Adipocyte (in vitro differentiated cells): ENCODE results near the gene SEC24B.
"Not testable (repeated sequence)": the region's sequence is repeated elsewhere in the genome, so short reads cannot be mapped to it uniquely, and the experiment has no call there.

Experiments used
- DNase-seq: peaks from one replicate; pipeline ENCODE4 v3.0.0-alpha.2; 2015; ENCODE audit warnings: low read depth
- H3K27me3 ChIP-seq: replicated peaks from 2 replicates; pipeline ENCODE4 v1.7.0; 2013; ENCODE audit warnings: mild to moderate bottlenecking, low read length, moderate library complexity; ENCODE audit not compliant: control insufficient read depth, insufficient read depth
- H3K36me3 ChIP-seq: 2 replicates; pipeline ENCODE4 v1.7.0; 2013; ENCODE audit warnings: low read length, mild to moderate bottlenecking, moderate library complexity; ENCODE audit not compliant: control insufficient read depth, insufficient read depth, severe bottlenecking
- H3K4me1 ChIP-seq: 2 replicates; pipeline ENCODE4 v1.7.0; 2013; ENCODE audit warnings: mild to moderate bottlenecking, low read length, moderate library complexity; ENCODE audit not compliant: control insufficient read depth, insufficient read depth
- H3K4me3 ChIP-seq: 2 replicates; pipeline ENCODE4 v1.7.0; 2013; ENCODE audit warnings: mild to moderate bottlenecking, low read length, moderate library complexity
- H3K9ac ChIP-seq: 2 replicates; pipeline ENCODE4 v1.7.0; 2013; ENCODE audit warnings: mild to moderate bottlenecking, low read length, moderate library complexity
- H3K9me3 ChIP-seq: 2 replicates; pipeline ENCODE4 v1.7.0; 2013; ENCODE audit warnings: mild to moderate bottlenecking, low read length, moderate library complexity; ENCODE audit not compliant: control insufficient read depth

The SEC24B gene

GRCh38 chr4:109510687-109511086, 77.1 kb downstream of the SEC24B start:
- H3K27me3 ChIP-seq, result no peaks in the 10 kb centered on the region
- no peaks in the 10 kb centered on the region for H3K9me3 ChIP-seq
- no peak overlapping the region for H3K4me3 ChIP-seq
- H3K36me3 ChIP-seq, result peaks cover 78% of the 10 kb centered on the region
- H3K9ac ChIP-seq, result no peak overlapping the region
- H3K4me1 ChIP-seq, result no peaks in the 10 kb centered on the region
- no peak for DNase-seq

- H3K36me3 ChIP-seq, result peaks cover 78% of the 10 kb centered on the region
- H3K9me3 ChIP-seq, result no peaks in the 10 kb centered on the region
- H3K4me1 ChIP-seq, result no peaks in the 10 kb centered on the region
- DNase-seq, result peak; percentile 5
- H3K4me3 ChIP-seq, result no peak overlapping the region
- H3K9ac ChIP-seq, result no peak overlapping the region
- H3K27me3 ChIP-seq, result no peaks in the 10 kb centered on the region
Observed at GRCh38 chr4:109511414-109511813, 77.8 kb downstream of the SEC24B start.

DNA sequence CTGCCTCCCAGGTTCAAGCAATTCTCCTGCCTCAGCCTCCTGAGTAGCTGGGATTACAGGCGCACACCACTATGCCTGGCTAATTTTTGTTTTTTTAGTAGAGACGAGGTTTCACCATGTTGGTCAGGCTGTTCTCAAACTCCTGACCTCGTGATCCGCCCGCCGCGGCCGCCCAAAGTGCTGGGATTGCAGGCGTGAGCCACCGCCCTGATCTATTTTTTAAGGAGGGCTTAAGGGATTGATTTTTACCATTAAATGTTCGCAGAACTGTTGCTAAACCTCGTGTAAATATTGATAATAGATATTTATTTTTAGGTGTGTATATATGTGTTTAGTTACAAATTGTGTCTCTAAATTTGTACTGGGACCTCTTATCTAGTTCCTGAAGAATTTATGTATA, 79.8 kb downstream of the SEC24B start:
- DNase-seq, H3K9me3 ChIP-seq, H3K4me3 ChIP-seq, H3K27me3 ChIP-seq, H3K9ac ChIP-seq, H3K4me1 ChIP-seq: not testable (repeated sequence)
- peaks cover 81% of the 10 kb centered on the region for H3K36me3 ChIP-seq

DNA sequence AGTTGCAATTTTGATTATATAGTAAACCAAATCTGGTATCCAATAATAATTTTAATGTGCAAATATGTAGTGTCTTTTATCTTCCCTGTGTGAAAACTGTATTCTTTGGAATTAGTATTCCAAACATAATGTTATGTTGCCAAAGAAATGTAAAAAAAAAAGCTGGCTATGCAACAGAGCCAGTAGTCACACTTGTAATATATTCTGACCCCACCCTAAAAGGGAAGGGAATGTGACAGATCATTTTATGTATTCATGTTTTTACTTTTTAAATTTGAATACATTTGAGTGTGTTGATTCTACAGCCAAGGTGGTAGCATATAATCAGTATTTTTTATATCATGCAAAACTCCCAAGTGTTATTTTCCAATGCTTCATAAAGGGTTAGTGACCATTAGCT, 98.6 kb downstream of the SEC24B start:
- peaks cover 85% of the 10 kb centered on the region for H3K36me3 ChIP-seq
- H3K9ac ChIP-seq, result no peak overlapping the region
- no peaks in the 10 kb centered on the region for H3K9me3 ChIP-seq
- H3K4me1 ChIP-seq, result no peaks in the 10 kb centered on the region
- no peaks in the 10 kb centered on the region for H3K27me3 ChIP-seq
- no peak for DNase-seq
- no peak overlapping the region for H3K4me3 ChIP-seq

- no peak for DNase-seq
- H3K27me3 ChIP-seq, result no peaks in the 10 kb centered on the region
- no peaks in the 10 kb centered on the region for H3K9me3 ChIP-seq
- H3K36me3 ChIP-seq, result peaks cover 53% of the 10 kb centered on the region
- no peaks in the 10 kb centered on the region for H3K4me1 ChIP-seq
- no peak overlapping the region for H3K4me3 ChIP-seq
- no peak overlapping the region for H3K9ac ChIP-seq
Observed at GRCh38 chr4:109545401-109545800, 111.8 kb downstream of the SEC24B start.

DNA sequence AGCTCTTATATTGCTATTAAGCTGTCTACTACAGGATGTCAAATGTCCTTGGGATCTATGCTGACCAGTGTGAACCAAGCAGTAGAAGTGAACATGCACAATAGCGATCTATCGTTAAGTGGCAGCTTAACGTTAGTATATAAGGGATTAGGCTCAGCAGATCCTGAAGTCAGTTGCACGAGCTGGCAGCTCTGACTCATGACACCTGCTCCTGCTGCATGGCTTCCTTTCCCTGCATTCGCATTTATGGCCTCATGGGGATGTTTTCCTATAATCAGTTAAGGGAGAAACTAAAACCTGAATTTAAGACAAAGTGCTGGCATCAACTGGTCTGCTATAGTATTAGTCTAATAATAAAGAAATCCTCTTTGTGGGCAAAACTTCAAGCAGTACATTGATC, 113.8 kb downstream of the SEC24B start:
- Histone ChIP-seq H3K27me3 (no peaks in the 10 kb centered on the region), H3K4me3 (no peak overlapping the region), H3K9me3 (no peaks in the 10 kb centered on the region), H3K36me3 (peaks cover 40% of the 10 kb centered on the region), H3K4me1 (no peaks in the 10 kb centered on the region), H3K9ac (no peak overlapping the region)
- no peak for DNase-seq

- Histone ChIP-seq H3K9ac (no peak overlapping the region), H3K36me3 (peaks cover 33% of the 10 kb centered on the region), H3K4me1 (no peaks in the 10 kb centered on the region), H3K4me3 (no peak overlapping the region), H3K27me3 (no peaks in the 10 kb centered on the region), H3K9me3 (no peaks in the 10 kb centered on the region)
- peak; percentile 42 for DNase-seq
Observed at GRCh38 chr4:109548655-109549054, 115.0 kb downstream of the SEC24B start.

DNA sequence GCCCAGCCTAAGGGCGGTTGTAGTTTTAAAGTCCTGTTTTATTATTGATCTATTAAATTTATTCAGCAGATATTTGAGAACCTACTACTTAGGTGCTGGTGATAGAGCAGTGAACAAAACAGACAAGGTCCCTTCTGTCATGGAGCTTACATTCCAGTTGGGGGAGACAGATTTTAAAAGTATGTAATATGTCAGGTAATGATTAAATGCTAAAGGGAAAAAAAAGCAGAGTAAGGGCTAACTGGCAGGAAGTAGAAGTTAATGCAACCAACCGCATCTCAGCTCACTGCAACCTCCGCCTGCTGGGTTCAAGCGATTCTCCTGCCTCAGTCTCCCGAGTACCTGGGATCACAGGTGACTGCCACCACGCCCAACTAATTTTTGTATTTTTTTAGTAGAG, 118.6 kb downstream of the SEC24B start:
- H3K4me1 ChIP-seq, result no peaks in the 10 kb centered on the region
- no peaks in the 10 kb centered on the region for H3K9me3 ChIP-seq
- peaks cover 5% of the 10 kb centered on the region for H3K36me3 ChIP-seq
- no peak for DNase-seq
- no peak overlapping the region for H3K4me3 ChIP-seq
- no peak overlapping the region for H3K9ac ChIP-seq
- H3K27me3 ChIP-seq, result no peaks in the 10 kb centered on the region

DNA sequence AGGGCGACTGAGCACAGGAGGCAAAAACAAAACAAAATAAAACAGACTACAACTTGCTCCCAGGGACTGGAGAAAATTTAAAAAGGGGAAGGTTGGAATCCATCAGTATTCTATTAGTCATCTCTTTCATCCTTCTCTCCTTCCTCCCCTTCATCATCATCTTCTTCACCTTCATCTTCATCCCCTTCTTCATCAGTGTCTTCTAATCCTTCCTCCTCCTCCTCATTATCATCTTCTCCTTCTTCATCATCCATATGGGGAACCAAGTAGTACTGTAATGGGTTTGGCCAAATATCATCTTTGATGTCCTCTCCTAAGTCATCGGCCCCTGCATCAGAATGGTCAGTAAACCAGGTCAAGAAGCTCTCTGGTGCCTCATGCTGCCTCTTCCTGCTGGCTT, 119.5 kb downstream of the SEC24B start:
- no peak for DNase-seq
- Histone ChIP-seq H3K9ac (no peak overlapping the region), H3K9me3 (no peaks in the 10 kb centered on the region), H3K4me3 (no peak overlapping the region), H3K27me3 (no peaks in the 10 kb centered on the region), H3K4me1 (no peaks in the 10 kb centered on the region), H3K36me3 (peaks cover under 1% of the 10 kb centered on the region)

DNA sequence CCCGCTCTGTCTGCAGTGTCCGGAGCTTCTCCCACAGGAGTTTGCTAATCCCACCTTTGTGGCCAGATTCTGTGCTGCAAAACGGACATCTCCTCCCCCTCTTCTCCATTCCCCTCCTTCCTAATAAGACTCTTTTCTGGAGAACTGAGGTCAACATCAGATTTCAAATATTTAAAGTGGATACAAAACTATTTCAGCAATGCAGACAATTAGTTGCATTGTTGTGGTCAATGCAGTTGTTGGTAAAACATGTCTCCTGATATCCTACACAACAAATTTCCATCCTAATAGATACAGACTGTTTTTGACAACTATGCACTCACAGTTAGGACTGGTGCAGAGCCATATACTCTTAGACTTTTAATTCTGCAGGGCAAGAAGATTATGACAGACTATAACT, 121.4 kb downstream of the SEC24B start:
- no peak overlapping the region for H3K9ac ChIP-seq
- no peaks in the 10 kb centered on the region for H3K27me3 ChIP-seq
- H3K9me3 ChIP-seq, result no peaks in the 10 kb centered on the region
- DNase-seq, result peak; percentile 10
- H3K4me1 ChIP-seq, result no peaks in the 10 kb centered on the region
- H3K36me3 ChIP-seq, result no peaks in the 10 kb centered on the region
- H3K4me3 ChIP-seq, result no peak overlapping the region

- Histone ChIP-seq H3K9me3 (no peaks in the 10 kb centered on the region), H3K9ac (no peak overlapping the region), H3K4me1 (peaks cover 9% of the 10 kb centered on the region), H3K27me3 (no peaks in the 10 kb centered on the region), H3K4me3 (no peak overlapping the region), H3K36me3 (no peaks in the 10 kb centered on the region)
- DNase-seq, result no peak
Observed at GRCh38 chr4:109557433-109557832, 123.8 kb downstream of the SEC24B start.

GRCh38 chr4:109558095-109558494, 124.5 kb downstream of the SEC24B start:
- H3K27me3 ChIP-seq, H3K4me3 ChIP-seq, DNase-seq, H3K36me3 ChIP-seq, H3K4me1 ChIP-seq, H3K9ac ChIP-seq, H3K9me3 ChIP-seq: not testable (repeated sequence)
